HG02623 (cell line): ENCODE data around the gene GALNT8.

Experiments used
- ATAC-seq: cut with Tn5 transposase; IDR thresholded peaks from one replicate; pipeline ENCODE4 v1.9.1; 2021; ENCODE audit warnings: moderate library complexity; ENCODE audit not compliant: unreplicated experiment

The GALNT8 gene

GRCh38 chr12:4794491-4794890 lies 74.3 kb downstream of the GALNT8 start:
- ATAC-seq, result no peak

GRCh38 chr12:4796216-4796615 lies 76.0 kb downstream of the GALNT8 start:
- no peak for ATAC-seq

- no peak for ATAC-seq
Observed at GRCh38 chr12:4796694-4797482, 76.7 kb downstream of the GALNT8 start.

- no peak for ATAC-seq
Observed at GRCh38 chr12:4800555-4800954, 80.4 kb downstream of the GALNT8 start.

- no peak for ATAC-seq
Observed at GRCh38 chr12:4802841-4803240, 82.6 kb downstream of the GALNT8 start.

GRCh38 chr12:4806439-4807115 lies 86.4 kb downstream of the GALNT8 start:
- no peak for ATAC-seq

GRCh38 chr12:4807116-4807783 lies 87.0 kb downstream of the GALNT8 start:
- ATAC-seq, result no peak

GRCh38 chr12:4807813-4808212 lies 87.6 kb downstream of the GALNT8 start:
- ATAC-seq, result no peak

GRCh38 chr12:4809013-4809448 lies 88.8 kb downstream of the GALNT8 start:
- no peak for ATAC-seq

GRCh38 chr12:4809449-4810218 lies 89.4 kb downstream of the GALNT8 start:
- ATAC-seq, result no peak

- ATAC-seq, result no peak
Observed at GRCh38 chr12:4810219-4810671, 90.0 kb downstream of the GALNT8 start.

GRCh38 chr12:4812624-4813327 lies 92.6 kb downstream of the GALNT8 start:
- no peak for ATAC-seq

GRCh38 chr12:4813741-4814140 lies 93.5 kb downstream of the GALNT8 start:
- ATAC-seq, result no peak

- no peak for ATAC-seq
Observed at GRCh38 chr12:4814485-4814884, 94.3 kb downstream of the GALNT8 start.

- ATAC-seq, result no peak
Observed at GRCh38 chr12:4816744-4817525, 96.7 kb downstream of the GALNT8 start.

- ATAC-seq, result no peak
Observed at GRCh38 chr12:4817880-4818279, 97.7 kb downstream of the GALNT8 start.

- ATAC-seq, result no peak
Observed at GRCh38 chr12:4819654-4820053, 99.5 kb downstream of the GALNT8 start.

- ATAC-seq, result no peak
Observed at GRCh38 chr12:4820971-4821370, 100.8 kb downstream of the GALNT8 start.
